Smooth muscle cell (in vitro differentiated cells): Measurements from ENCODE around the gene SMAD7. TPM values are rescaled to one million over a fixed set of nuclear protein-coding genes. Genes with fewer than 3 reads are reported as not detected.

Experiments
- DNase-seq: peaks from one replicate; lab custom pipeline; 2025; ENCODE audit not compliant: unreplicated experiment; lab: John Stamatoyannopoulos, UW
- H2AFZ ChIP-seq: fragments of 200-600 bp; sonication (generic); 2 replicates; pipeline ENCODE4 v1.6.0; 2016; ENCODE audit warnings: antibody characterized with exemption, low read depth, mild to moderate bottlenecking
- H3F3A ChIP-seq: fragments of 200-600 bp; sonication (generic); 2 replicates; pipeline ENCODE4 v1.6.0; 2017; ENCODE audit warnings: antibody characterized with exemption, low read depth
- H3K27ac ChIP-seq: fragments of 200-600 bp; sonication (generic); 2 replicates; pipeline ENCODE4 v1.5.1; 2016; ENCODE audit warnings: low read depth, mild to moderate bottlenecking
- H3K27me3 ChIP-seq: fragments of 200-600 bp; sonication (generic); 2 replicates; pipeline ENCODE4 v1.6.1; 2016; ENCODE audit warnings: low read depth, mild to moderate bottlenecking
- H3K36me3 ChIP-seq: fragments of 200-600 bp; sonication (generic); 2 replicates; pipeline ENCODE4 v1.5.1; 2016; ENCODE audit warnings: low read depth
- H3K4me1 ChIP-seq: fragments of 200-600 bp; sonication (generic); 2 replicates; pipeline ENCODE4 v1.5.1; 2016; ENCODE audit warnings: low read depth
- H3K4me2 ChIP-seq: fragments of 200-600 bp; sonication (generic); 2 replicates; pipeline ENCODE4 v1.6.0; 2016; ENCODE audit warnings: mild to moderate bottlenecking
- H3K4me3 ChIP-seq: fragments of 200-600 bp; sonication (generic); 2 replicates; pipeline ENCODE4 v1.5.1; 2016; ENCODE audit warnings: mild to moderate bottlenecking
- H3K79me2 ChIP-seq: fragments of 200-600 bp; sonication (generic); 2 replicates; pipeline ENCODE4 v1.6.0; 2016; ENCODE audit warnings: low read depth, mild to moderate bottlenecking
- H3K9ac ChIP-seq: fragments of 200-600 bp; sonication (generic); 2 replicates; pipeline ENCODE4 v1.6.0; 2016; ENCODE audit warnings: low read depth
- H3K9me3 ChIP-seq: fragments of 200-600 bp; sonication (generic); replicated peaks from 2 replicates; pipeline ENCODE4 v1.5.1; 2016; ENCODE audit warnings: low read depth
- H4K20me1 ChIP-seq: fragments of 200-600 bp; sonication (generic); 2 replicates; pipeline ENCODE4 v1.6.0; 2016; ENCODE audit warnings: low read depth
- CTCF ChIP-seq: fragments of 200-600 bp; sonication (generic); IDR thresholded peaks from 2 replicates; pipeline ENCODE4 v1.5.1; 2017; ENCODE audit warnings: borderline replicate concordance, mild to moderate bottlenecking, antibody characterized with exemption; ENCODE audit not compliant: insufficient read depth, poor library complexity, severe bottlenecking
- WGBS: methylation state at CpG from one replicate; pipeline ENCODE4 v1.1.7; 2016; ENCODE audit warnings: low lambda C conversion rate; 5-methylcytosine and 5-hydroxymethylcytosine counted together
- polyA plus RNA-seq: library from polyadenylated mRNA; unstranded; fragments of >200 nt; fragmentation: Nextera tagmentation; extraction: Ambion mirVana; gene quantifications from 2 replicates; pipeline ENCODE4 v1.2.1, GENCODE V29; 2016
- total RNA-seq: library from RNA; depleted of rRNA; stranded (reverse); fragments of >200 nt; gene quantifications from 2 replicates; pipeline ENCODE4 v1.2.3, GENCODE V29; 2014

Gene SMAD7
- total and polyA plus RNA-seq, 2 experiments from 2014 or later: 114 to 134 TPM

GRCh38 chr18:48874701-48875162 lies 76.0 kb downstream of the SMAD7 start:
- Histone ChIP-seq H4K20me1 (no peaks in the 10 kb centered on the region), H3K4me2 (peak overlapping the region; percentile 77), H3K4me3 (no peak overlapping the region), H3K27me3 (no peaks in the 10 kb centered on the region), H3K36me3 (no peaks in the 10 kb centered on the region), H3K4me1 (peaks cover 23% of the 10 kb centered on the region), H3K9me3 (no peaks in the 10 kb centered on the region), H3K79me2 (peaks cover 41% of the 10 kb centered on the region), H3K9ac (peak overlapping the region; percentile 93), H3F3A (peaks cover 23% of the 10 kb centered on the region), H2AFZ (no peak overlapping the region), H3K27ac (peak overlapping the region; percentile 100)
- no peak for DNase-seq
- WGBS: 80% methylated on average over 15 of the region's 15 CpGs
- no peak for TF ChIP-seq CTCF

- peaks cover 41% of the 10 kb centered on the region for H3K79me2 ChIP-seq
- H3K27ac ChIP-seq: peak overlapping the region; percentile 100
- peak overlapping the region; percentile 77 for H3K4me2 ChIP-seq
- peaks cover 20% of the 10 kb centered on the region for H3F3A ChIP-seq
- H4K20me1 ChIP-seq: no peaks in the 10 kb centered on the region
- H3K36me3 ChIP-seq: no peaks in the 10 kb centered on the region
- no peak for TF ChIP-seq CTCF
- H3K9ac ChIP-seq: peak overlapping the region; percentile 93
- 78% methylated on average over 5 of the region's 5 CpGs for WGBS
- no peaks in the 10 kb centered on the region for H3K27me3 ChIP-seq
- no peak overlapping the region for H2AFZ ChIP-seq
- no peak overlapping the region for H3K4me3 ChIP-seq
- no peak for DNase-seq
- H3K4me1 ChIP-seq: peaks cover 23% of the 10 kb centered on the region
- H3K9me3 ChIP-seq: no peaks in the 10 kb centered on the region
Measured at GRCh38 chr18:48874233-48874632, 76.5 kb downstream of the SMAD7 start.

- no peaks in the 10 kb centered on the region for H3K27me3 ChIP-seq
- H4K20me1 ChIP-seq: no peaks in the 10 kb centered on the region
- H3K27ac ChIP-seq: peak overlapping the region; percentile 100
- peak overlapping the region; percentile 77 for H3K4me2 ChIP-seq
- H3K9ac ChIP-seq: peak overlapping the region; percentile 93
- no peaks in the 10 kb centered on the region for H3K9me3 ChIP-seq
- no peak for DNase-seq
- peaks cover 20% of the 10 kb centered on the region for H3K4me1 ChIP-seq
- WGBS: 65% methylated on average over 20 of the region's 20 CpGs
- no peak overlapping the region for H3K4me3 ChIP-seq
- peaks cover 36% of the 10 kb centered on the region for H3K79me2 ChIP-seq
- H2AFZ ChIP-seq: no peak overlapping the region
- peaks cover 31% of the 10 kb centered on the region for H3F3A ChIP-seq
- no peaks in the 10 kb centered on the region for H3K36me3 ChIP-seq
- no peak for TF ChIP-seq CTCF
Measured at GRCh38 chr18:48872234-48873145, 78.3 kb downstream of the SMAD7 start.
